Stimulated activated CD4-positive, alpha-beta T cell treated with anti-CD3 and anti-CD28 coated beads, Interleukin-2, amount 100 ng/mL, for 48 hours (primary cell): Measurements from ENCODE around the gene MOGAT3.

ENCODE experiments used
- DNase-seq, 2 donors: peaks; one replicate each; pipeline ENCODE4 v3.0.0-alpha.2; 2020

The MOGAT3 gene

DNA sequence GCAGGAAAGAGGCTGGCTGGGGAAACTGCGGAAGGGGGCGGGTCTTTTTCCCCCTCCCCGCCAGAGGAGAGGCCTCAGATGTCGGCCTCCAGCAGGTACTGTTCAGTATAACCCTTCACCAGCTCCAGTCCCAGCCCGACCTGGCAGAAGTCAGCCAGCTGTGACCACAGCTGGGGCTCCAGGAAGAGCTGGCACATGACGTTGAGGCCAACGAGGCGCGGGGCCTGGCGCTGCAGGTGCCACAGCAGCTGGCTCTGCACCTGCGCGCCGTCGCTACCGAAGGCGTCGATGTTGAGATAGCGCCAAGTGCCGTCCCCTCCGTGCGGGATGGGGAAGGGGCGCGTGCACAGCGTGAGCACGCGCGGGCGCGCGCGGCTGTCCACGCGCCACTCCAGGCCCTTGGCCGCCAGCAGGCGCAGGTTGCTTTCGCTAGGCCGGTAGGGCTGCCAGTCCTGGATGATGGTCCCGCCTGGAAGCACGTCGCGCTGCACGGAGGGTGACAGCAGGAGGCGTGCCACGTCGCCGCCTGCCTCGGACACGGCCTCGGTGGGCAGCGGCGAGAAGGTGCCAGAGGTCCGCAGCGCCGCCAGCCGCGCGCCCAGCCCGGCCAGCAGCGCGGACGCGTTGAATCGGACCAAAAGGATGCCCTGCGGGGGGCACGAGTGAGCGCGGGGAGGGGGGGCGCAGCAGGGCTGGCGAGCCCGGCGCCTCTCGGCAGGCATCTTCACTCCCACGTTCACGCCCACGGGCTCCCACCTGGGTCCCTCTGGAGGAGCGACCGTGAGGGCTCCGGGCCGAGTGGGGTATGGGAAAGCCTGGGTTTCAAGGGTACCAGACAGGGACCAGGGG is 28.6 kb downstream of the MOGAT3 start:
- DNase-seq = no peak

DNA sequence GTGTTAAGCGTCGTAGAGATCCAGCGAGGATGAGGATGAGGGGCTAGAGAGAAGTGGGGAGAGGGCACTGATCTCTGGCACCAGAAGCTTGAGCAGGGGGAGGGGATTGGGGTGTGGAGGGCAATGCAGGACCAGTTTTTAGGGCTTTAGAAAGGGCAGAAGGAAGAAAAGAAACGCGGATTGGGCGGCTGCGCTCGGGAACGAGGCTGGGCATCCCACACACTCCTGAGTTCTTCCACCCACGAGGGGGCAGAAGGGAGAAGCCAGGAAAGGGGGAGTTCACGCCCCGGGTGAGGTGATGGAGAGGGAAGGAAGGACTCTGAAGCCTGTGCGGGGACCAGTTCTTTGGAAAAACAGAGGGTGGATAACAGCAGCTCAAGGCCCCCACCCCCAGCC is 29.4 kb downstream of the MOGAT3 start:
- DNase-seq = no peak

GRCh38 chr7:101170617-101171441 is 30.0 kb downstream of the MOGAT3 start:
- no peak for DNase-seq

GRCh38 chr7:101169838-101170551 is 30.8 kb downstream of the MOGAT3 start:
- DNase-seq = peak; percentile 77 to 86

GRCh38 chr7:101169110-101169837 is 31.6 kb downstream of the MOGAT3 start:
- DNase-seq = no peak

DNA sequence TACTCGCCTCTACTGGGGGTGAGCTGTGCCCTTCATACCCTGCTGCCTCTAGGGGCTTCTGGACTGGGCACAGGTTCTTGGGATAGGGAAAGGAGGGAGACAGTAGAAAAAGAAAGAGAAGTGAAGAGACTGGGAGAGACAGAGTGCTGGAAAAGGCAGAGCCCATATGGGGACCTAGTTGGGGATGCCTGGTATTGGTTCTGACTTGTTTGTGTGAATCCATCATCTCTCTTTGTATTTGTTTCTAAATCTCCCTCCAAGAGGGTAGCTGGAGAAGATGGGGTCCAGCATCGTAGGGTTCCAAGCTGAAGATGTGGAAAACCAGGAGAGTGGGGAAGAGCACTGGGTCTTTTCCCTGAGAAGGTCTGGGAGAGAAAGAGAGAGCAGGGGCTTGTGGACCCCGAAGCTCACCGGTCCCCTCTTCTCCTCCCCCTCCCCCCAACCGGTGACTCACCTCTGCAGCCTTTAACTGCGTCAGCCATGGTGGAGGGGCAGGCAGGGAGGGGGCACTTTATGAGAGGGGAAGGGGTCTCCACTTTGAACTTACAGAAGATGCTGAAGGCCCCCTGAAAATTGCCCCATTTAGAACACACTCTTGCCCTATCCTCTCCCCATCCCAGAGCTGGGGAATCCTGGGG is 32.3 kb downstream of the MOGAT3 start:
- DNase-seq = no peak

- no peak for DNase-seq
Measured at GRCh38 chr7:101167645-101168411, 33.0 kb downstream of the MOGAT3 start.

- DNase-seq = no peak
Measured at GRCh38 chr7:101166909-101167644, 33.8 kb downstream of the MOGAT3 start.

GRCh38 chr7:101166648-101166908 is 34.3 kb downstream of the MOGAT3 start:
- DNase-seq = no peak

DNA sequence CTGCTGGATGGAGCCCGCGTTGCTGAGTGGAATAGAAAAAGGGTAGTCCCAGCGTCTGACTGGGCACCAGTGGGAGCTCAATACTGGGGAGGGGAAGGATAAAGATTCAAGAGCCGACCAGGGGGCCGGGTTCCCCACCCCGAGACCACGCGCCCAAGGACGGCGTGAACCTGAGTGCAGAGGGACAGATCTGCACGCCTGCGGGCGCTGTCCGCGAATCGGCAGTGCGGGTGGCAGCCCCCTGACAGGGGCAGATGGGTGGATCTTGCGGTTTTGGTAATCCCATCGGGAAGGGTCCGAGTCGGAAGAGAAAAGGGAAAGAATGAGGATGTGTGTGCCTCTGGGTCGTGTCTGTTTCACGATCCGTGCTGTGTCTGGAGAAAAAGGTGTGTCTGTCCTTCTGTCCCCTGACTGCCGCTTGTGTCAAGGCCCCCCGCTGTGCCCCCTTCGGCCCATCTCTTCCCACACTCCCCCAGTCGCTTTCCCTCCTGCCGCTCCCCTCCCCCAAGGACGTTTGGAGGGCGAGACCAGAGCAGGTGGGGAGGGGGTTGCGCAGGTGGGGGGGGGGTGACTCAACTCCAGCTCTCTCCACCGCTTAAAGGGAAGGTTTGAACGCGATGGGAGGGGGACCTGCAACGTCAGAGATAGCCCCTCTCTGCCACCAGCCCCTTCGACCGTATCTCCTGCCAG is 34.7 kb downstream of the MOGAT3 start:
- no peak for DNase-seq

DNA sequence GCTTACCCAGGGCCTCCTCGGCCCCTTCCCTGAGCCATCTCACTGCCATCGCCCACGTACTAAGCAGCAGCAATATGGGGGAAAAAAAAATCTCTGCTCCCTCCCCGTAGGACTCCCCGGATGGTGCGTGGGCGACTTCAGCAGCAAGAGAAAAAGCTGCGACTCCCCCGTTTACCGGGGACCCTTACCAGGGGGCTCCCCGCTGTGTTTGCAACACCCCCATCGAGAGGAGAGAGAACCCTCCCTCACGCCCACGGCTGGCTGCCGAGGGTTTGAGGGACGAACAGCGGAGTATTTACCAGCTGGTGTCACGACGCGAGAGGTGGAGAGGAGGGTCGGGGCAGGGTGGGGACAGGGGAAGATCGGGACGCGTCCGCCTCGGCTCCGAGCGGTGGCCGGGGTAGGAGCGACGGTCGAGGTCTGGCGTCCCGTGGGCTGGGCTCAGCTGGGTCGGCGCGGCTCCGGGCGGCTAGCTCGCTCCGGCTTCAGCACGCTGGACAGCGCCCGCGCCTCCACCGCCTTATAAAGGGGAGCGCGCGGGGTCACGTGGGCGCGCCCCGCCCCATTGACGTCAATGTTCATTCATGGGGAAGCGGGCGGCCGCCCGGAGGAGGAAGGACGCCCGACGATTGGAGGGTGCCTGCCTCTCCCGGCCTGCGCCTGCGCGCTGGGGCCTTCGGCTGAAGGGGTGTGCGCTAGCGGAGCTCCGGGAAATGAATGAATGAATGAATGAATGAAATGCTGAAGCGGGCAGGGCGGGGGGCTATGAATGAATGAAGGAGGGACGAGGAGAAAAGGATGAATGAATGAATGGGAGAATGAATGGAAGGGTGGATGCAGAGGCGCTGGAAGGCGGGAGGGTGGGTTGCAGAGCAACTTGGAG is 35.5 kb downstream of the MOGAT3 start, which contains the start of gene VGF:
Gene VGF, minus strand, starts transcription at position 495 of the 883 bp plus-strand sequence. CDS start 726 bp downstream, outside the sequence.
- peak; percentile 89 to 94 for DNase-seq

DNA sequence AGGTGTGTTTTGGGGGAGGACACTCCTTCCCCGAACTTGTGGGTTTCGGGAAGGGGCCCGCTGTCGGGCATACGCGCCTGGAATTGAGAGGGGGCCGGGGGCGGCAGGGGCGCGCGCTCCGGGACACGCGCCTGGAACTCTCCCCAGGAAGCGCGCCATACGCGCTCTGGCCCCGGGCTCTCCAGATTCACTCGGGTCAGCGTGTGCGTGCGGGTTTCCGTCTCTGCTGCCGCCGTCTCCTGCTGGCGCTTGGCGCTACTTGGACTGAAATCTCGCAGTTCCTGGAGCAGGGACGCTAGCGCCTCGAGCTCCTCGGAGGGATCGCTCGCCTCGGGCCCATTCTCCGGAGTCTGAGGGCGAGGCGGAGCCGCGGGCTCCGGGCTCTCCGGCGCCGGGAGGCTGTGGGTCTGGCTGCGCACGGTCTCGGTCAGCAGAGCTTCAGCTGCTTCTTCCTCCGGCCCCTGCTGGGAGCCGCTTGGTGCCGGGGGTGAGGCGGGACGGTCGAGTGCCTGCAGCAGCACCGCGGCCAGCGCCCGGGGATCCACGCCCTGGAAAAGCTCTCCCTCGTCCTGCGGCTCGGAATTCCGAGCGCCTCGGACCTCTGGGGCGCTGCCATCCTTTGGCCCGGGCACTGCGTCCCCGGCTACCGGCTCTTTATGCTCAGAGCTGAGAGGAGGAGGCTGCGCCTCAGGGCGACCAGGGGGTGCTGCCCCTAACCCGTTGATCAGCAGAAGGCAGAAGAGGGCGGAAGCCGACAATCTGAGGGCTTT is 36.6 kb downstream of the MOGAT3 start:
- no peak for DNase-seq

- no peak for DNase-seq
Measured at GRCh38 chr7:101163279-101164070, 37.4 kb downstream of the MOGAT3 start.

- no peak for DNase-seq
Measured at GRCh38 chr7:101162551-101163278, 38.1 kb downstream of the MOGAT3 start.

GRCh38 chr7:101161692-101162471 is 39.0 kb downstream of the MOGAT3 start:
- DNase-seq = no peak

GRCh38 chr7:101160910-101161309 is 39.9 kb downstream of the MOGAT3 start:
- no peak for DNase-seq
